Brain pericyte (primary cell): ENCODE results near the gene UBAP1.
"Not testable (repeated sequence)": the region's sequence is repeated elsewhere in the genome, so short reads cannot be mapped to it uniquely, and the experiment has no call there.

ENCODE experiments used
- DNase-seq: peaks from one replicate; pipeline ENCODE4 v3.0.0-alpha.2; 2012; ENCODE audit warnings: low read depth, low spot score

UBAP1 gene

DNA sequence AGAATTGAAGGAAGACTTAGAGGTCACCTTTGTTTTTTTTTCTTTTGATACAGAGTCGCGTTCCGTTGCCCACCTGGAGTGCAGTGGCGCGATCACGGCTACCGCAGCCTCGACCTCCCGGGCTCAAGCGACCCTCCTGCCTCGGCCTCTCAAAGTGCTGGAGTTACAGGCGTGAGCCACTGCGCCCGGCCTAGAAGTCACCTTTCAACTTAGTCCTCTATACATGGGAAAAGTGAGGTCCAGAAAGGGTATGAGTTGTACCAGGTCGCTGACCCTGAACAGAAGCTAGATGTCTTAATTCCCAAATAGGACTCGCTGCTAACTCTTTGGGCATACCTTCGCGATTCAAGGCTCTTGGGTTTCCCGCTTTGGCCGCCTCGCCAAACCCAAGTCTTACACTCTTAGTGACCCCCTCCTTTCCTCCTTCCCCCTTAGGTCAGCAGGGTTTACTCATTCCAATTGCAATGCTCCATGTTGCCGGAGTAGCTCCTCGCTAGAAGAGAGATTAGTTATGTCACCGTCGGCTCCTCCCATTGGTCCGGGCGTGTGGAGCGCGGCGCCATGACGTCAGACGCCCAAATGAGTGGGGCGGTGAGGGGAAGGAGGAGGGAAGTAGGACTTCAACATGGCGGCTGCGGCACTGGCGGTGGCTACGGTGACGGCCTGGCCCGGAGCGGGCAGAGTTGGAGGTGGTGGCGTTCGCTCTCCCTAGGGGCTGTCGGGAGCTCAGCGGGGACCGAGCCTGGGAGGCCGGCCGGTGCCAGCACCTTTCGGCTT lies at the start of gene UBAP1:
UBAP1 (plus strand) TSS at position 608 of the 777 bp plus-strand sequence. CDS start 41,872 bp downstream, outside the sequence.
- DNase-seq, result peak; percentile 93

DNA sequence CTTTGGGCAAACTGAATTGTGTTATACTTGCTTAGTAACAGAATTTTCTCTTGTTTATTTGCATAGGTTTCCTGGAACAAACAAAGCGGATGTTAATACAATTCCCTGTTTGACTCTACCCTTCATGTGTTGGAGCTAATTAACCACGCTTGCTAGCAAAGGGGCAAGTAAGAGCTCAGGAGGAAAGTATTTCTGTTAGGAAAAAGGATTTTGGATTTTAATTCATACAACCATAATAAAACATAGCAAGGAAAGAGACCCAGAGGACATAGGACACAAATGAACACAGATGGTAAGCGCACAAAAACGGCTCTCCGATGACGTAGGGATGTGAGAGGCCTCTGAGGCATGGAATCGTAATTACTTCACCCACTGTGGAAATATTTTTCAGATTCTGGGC lies 47.3 kb upstream of the UBAP1 start:
- DNase-seq, result no peak

GRCh38 chr9:34133436-34133949 lies 45.4 kb upstream of the UBAP1 start:
- no peak for DNase-seq

DNA sequence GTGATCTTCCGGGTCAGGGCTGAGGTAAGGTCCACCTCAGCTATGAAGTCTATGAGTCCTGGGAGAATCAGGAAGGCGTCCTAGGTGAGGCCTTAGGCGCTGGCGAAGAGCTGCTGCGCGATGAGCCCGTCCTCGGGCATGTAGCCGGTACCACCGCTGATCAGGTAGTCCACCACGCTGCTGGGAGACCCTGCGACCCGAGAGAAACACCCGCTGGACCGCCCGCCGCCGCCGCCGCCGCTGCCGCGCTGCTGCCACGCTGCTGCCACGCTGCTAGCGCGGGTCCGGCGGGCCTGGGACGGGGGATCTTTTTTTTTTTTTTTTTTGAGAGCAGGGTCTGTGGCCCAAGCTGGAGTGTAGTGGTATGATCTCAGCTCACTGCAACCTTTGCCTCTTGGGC lies 44.3 kb upstream of the UBAP1 start:
- DNase-seq, result no peak

GRCh38 chr9:34138644-34139043 lies 40.2 kb upstream of the UBAP1 start:
- DNase-seq, result not testable (repeated sequence)

DNA sequence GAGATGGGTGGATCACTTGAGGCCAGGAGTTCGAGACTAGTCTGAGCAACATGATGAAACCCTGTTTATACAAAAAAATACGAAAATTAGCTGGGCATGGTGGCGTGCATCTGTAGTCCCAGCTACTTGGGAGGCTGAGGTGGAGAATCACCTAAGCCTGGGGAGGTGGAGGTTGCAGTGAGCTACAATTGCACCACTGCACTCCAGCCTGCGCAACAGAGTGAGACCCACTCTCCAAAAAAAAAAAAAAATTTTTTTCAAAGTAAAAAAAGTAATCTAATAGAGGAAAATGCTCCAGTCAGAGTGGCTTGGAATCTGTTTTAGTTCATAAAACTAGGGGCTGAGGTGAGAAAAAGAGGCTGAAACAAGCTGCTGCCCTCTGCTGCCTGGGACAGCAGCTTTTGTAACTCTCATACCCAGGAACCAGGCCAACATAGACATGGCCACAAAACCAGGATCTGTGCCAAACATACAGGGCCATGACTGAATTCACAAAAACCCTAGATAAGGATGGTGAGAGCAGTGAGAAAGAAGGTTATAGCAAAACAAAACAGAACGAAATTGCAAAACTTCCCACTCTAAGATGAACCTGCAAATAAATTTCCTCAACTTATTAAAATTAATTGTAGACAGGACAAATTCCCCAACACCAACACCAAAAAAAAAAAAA lies 39.2 kb upstream of the UBAP1 start:
- DNase-seq, result peak; percentile 22

GRCh38 chr9:34140853-34141252 lies 38.0 kb upstream of the UBAP1 start:
- DNase-seq, result no peak

GRCh38 chr9:34143116-34143515 lies 35.7 kb upstream of the UBAP1 start:
- no peak for DNase-seq

DNA sequence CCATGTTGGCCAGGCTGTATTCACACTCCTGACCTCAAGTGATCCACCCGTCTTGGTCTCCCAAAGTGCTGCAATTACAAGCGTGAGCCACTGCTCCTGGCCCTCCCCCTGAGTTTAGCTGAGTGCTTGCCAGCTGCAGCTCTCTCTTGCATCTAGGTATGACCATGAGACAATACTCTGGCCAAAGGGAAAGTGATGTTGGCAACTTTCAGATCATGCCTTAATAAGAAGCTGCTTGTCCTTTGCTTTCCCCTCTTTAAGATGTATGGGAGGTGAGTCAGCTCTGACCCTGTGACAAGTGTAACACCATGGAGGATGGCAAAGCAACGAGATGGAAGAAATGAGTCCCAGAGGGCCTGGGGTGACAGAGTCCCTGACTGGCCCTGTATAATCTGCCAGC lies 33.7 kb upstream of the UBAP1 start:
- DNase-seq, result no peak

- DNase-seq, result no peak
These were observed 27.4 kb upstream of the UBAP1 start for GRCh38 chr9:34151398-34151797.

DNA sequence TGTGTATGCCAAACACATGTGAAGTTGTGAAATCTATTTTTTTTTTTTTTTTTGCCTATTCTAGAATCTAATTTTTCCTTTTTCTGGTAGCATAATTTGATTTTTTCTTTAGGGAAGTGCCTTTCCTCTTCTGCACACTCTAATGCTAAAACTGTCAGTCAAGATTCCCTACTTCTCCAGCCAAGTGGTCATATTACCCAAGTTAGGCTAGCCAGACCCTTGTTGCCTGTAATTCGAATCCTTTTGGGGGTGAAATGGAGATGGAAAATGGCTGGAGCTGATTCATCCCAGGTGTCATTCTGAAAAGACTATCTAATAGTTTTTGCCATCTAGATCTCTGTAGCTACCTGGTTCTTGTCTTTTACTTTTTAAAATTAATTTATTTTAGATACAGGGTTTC lies 24.8 kb upstream of the UBAP1 start:
- DNase-seq, result no peak

DNA sequence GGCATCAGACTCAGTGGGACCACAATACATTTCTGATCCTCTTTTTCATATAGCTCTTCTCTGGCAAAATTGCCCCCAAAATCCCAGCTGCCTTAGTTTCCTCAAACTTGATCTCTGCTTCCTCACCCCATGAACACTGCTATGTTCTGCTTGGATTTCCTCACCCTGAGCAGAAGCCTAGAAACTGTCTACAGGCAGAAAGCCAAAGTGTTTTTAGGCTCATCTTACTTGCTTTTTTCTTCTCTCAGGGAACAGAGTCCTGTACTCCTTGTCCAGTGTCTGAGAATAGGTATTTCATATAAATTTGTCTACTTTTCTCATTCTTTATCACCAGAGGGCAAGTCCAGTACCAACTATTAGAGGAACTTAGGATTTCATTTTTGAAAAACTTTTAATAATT lies 21.5 kb upstream of the UBAP1 start:
- DNase-seq, result no peak

GRCh38 chr9:34157898-34158297 lies 20.9 kb upstream of the UBAP1 start:
- DNase-seq, result no peak

DNA sequence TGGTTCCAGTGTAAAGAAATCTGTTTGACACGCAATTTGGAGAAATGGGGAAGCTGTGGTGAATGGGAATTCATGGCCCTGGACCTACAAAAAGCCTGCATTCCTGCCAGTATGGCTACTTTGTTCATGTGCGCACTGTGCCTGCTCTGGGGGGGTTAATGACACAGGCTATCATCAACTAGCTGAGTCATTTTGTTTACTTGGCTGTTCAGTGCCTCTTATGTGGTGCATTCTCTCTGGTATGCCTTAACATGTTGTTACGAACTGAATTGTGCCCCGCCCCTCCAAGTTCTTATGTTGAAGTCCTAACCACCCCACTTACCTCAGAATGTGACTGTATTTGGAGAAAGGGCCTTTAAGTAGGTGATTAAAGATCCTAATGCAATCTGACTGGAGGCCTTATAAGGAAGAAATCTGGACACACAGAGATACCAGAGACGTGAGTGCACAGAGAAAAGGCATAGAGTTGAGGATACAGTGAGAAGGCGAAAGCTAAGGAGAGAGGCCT lies 20.4 kb upstream of the UBAP1 start:
- DNase-seq, result no peak

DNA sequence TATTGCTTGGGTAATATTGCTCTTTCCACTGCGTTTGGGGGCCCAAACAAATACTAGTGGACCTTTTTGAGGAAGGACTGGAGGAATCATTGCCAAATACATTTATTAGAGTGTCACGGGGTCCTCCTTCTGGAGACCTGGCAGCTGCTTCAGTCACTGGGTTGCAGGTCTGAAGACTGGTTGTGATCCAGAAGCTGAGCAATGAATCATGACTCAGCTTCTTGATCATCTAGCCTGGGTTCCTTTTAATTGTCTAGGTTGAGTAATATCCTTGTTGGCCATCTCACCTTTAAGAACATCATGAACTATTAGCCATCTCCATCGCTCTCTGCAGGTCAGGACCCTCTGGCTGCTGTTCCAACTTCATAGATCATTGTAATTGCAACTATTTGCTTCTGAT lies 15.4 kb upstream of the UBAP1 start:
- DNase-seq, result no peak

- no peak for DNase-seq
These were observed 9.7 kb upstream of the UBAP1 start for GRCh38 chr9:34169125-34169524.

GRCh38 chr9:34170237-34170991 lies 8.4 kb upstream of the UBAP1 start:
- DNase-seq, result no peak

GRCh38 chr9:34171753-34172535 lies 6.9 kb upstream of the UBAP1 start:
- DNase-seq, result no peak

DNA sequence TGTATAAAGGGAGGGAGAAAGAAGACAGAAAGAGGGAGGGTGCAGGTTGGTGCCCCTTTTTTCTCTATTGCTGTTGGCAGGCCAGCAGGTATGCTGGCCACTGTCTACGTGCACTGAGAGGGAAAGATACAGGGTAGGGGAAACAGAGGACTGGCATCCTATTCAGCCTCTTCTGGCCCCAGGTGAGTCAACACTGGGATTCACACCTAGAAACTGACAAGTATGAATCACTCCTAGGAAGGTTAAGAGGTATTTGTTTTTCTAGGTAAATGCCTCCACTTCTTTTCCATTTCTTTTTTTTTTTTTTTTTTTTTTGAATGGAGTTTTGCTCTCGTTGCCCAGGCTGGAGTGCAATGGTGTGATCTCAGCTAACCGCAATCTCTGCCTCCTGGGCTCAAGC lies 2.8 kb upstream of the UBAP1 start:
- no peak for DNase-seq

DNA sequence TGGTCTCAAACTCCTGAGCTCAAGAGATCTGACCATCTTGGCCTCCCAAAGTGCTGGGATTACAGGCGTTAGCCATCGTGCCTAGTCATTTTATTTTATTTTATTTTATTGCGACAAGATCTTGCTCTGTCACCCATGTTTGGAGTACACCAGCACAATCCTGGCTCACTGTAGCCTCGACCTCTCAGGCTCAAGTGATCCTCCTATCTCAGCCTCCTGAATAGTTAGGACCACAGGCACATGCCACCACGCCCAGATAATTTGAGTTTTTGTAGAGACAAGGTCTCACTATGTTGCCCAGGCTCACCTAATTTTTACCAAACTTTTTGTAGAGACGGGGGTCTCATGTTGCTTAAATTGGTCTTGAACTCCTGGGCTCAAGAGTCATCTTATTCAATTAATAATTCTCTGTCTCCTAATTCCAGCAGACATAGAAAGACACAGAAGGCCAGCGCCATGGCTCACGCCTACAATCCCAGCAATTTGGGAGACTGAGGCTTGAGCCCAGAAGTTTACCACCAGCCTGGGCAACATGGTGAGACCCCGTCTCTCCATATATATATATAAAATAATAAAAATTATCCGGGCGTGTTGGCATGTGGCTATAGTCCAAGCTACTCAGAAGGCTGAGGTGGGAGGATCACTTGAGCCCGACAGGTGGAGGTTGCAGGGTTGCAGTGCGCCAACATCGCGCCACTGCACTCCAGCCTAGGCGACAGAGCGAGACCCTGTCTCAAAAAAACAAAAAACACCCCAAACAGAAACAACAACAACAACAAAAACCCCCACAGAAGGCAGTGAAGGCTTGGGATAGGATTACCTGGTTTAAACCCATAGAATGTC lies 1.0 kb upstream of the UBAP1 start:
- no peak for DNase-seq
